GM19468 (cell line): ENCODE results near the gene GSE1.

Experiments
- ATAC-seq: cut with Tn5 transposase; IDR thresholded peaks from one replicate; pipeline ENCODE4 v1.9.1; 2021; ENCODE audit warnings: mild to moderate bottlenecking, moderate library complexity, moderate number of reproducible peaks; ENCODE audit not compliant: unreplicated experiment; ENCODE audit errors: extremely low read depth

GSE1 gene

GRCh38 chr16:85573696-85574641 lies 39.2 kb upstream of the GSE1 start:
- ATAC-seq, result no peak

- ATAC-seq, result no peak
These were observed 38.2 kb upstream of the GSE1 start for GRCh38 chr16:85574672-85575475.

- no peak for ATAC-seq
These were observed 37.2 kb upstream of the GSE1 start for GRCh38 chr16:85575920-85576319.

GRCh38 chr16:85576944-85577343 lies 36.2 kb upstream of the GSE1 start:
- no peak for ATAC-seq

- no peak for ATAC-seq
These were observed 35.1 kb upstream of the GSE1 start for GRCh38 chr16:85577899-85578598.

DNA sequence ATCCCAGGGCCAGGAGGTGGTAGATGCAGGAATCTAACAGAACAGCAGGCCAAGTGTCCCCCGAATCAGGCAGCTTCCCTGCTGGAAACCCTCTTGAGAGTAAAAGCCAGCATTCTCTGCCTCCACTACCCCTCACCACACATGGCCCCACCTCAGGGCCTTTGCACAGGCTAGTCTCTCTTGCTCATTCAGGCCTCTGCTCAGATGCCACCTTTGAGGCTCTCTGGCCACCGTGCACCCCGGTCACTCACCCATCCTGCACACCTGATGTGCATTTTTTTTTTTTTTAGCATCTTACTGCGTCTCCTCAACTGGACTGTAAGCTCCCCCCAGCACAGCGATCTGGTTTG lies 34.5 kb upstream of the GSE1 start:
- no peak for ATAC-seq

DNA sequence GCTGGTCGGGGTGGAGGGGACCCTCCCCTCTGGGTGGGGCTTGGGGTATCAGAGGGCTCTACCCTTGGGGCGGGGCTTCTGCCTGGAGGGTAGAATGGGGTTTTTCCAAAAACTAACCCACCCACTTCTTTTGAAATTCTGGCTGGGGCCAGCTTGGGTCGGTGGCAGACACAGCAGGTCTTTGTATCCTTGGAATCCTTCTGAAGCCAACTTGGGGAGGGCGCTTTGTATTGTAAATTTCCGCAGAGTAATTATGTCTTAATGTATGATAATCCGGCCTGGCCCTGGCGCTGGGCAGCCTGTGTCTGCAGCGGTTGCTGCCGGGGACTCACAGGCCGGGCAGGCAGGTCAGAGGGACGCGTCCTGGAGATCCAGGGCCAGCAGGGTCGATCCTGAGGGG lies 33.9 kb upstream of the GSE1 start:
- ATAC-seq, result no peak

GRCh38 chr16:85579923-85580580 lies 33.1 kb upstream of the GSE1 start:
- ATAC-seq, result no peak

DNA sequence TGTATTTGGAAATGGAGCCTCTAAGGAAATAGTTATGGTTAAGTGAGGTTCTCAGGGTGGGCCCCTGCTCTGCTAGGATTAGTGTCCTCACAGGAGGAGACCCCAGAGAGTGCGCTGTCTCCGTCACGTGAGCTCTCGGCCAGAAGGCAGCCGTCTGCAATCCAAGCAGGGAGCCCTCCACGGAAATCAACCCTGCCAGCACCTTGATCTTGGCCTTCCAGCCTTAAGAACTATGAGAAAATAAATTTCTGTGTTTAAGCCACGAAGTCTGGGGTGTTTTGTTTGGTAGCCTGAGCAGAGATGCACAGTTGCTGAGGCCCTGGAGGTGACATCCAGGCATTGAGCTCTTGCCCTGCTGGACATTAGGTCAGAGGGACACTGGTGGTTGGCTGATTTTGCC lies 32.4 kb upstream of the GSE1 start:
- no peak for ATAC-seq

GRCh38 chr16:85582229-85582991 lies 30.7 kb upstream of the GSE1 start:
- ATAC-seq, result no peak

- no peak for ATAC-seq
These were observed 29.5 kb upstream of the GSE1 start for GRCh38 chr16:85583491-85584181.

GRCh38 chr16:85584267-85584666 lies 28.9 kb upstream of the GSE1 start:
- no peak for ATAC-seq

GRCh38 chr16:85584819-85585282 lies 28.3 kb upstream of the GSE1 start:
- no peak for ATAC-seq

GRCh38 chr16:85585711-85586110 lies 27.4 kb upstream of the GSE1 start:
- no peak for ATAC-seq

- no peak for ATAC-seq
These were observed 26.6 kb upstream of the GSE1 start for GRCh38 chr16:85586380-85587104.

GRCh38 chr16:85587762-85588556 lies 25.2 kb upstream of the GSE1 start:
- no peak for ATAC-seq
